Measurements from ENCODE around the gene SLC4A3.

SLC4A3 gene

GRCh38 chr2:219631904-219632759 lies 4.7 kb downstream of the SLC4A3 start:
- no peak for DNase-seq (ENCODE audit: low spot score)

GRCh38 chr2:219632760-219633105 lies 5.3 kb downstream of the SLC4A3 start:
- DNase-seq (ENCODE audit: low spot score): no peak

GRCh38 chr2:219633276-219634065 lies 6.0 kb downstream of the SLC4A3 start:
- DNase-seq (ENCODE audit: low spot score): no peak

GRCh38 chr2:219634171-219634940 lies 6.9 kb downstream of the SLC4A3 start:
- no peak for DNase-seq (ENCODE audit: low spot score)

- DNase-seq (ENCODE audit: low spot score): no peak
These were observed 7.7 kb downstream of the SLC4A3 start for GRCh38 chr2:219634951-219635751.

GRCh38 chr2:219636144-219636915 lies 8.9 kb downstream of the SLC4A3 start:
- DNase-seq (ENCODE audit: low spot score): no peak

- DNase-seq (ENCODE audit: low spot score): no peak
These were observed 9.8 kb downstream of the SLC4A3 start for GRCh38 chr2:219636941-219637841.

GRCh38 chr2:219637842-219638185 lies 10.4 kb downstream of the SLC4A3 start:
- no peak for DNase-seq (ENCODE audit: low spot score)

GRCh38 chr2:219638217-219638947 lies 11.0 kb downstream of the SLC4A3 start:
- DNase-seq (ENCODE audit: low spot score): no peak

GRCh38 chr2:219638948-219639755 lies 11.7 kb downstream of the SLC4A3 start:
- no peak for DNase-seq (ENCODE audit: low spot score)

GRCh38 chr2:219641390-219642068 lies 14.1 kb downstream of the SLC4A3 start:
- DNase-seq (ENCODE audit: low spot score): no peak

GRCh38 chr2:219642069-219642454 lies 14.6 kb downstream of the SLC4A3 start:
- DNase-seq (ENCODE audit: low spot score): no peak

GRCh38 chr2:219642465-219643083 lies 15.1 kb downstream of the SLC4A3 start:
- peak; percentile 98 for DNase-seq (ENCODE audit: low spot score)

GRCh38 chr2:219643084-219643473 lies 15.6 kb downstream of the SLC4A3 start:
- DNase-seq (ENCODE audit: low spot score): no peak

GRCh38 chr2:219643788-219644398 lies 16.5 kb downstream of the SLC4A3 start:
- no peak for DNase-seq (ENCODE audit: low spot score)

GRCh38 chr2:219644801-219645480 lies 17.5 kb downstream of the SLC4A3 start:
- no peak for DNase-seq (ENCODE audit: low spot score)
